T-cell (primary cell): Measurements from ENCODE around the gene MTOR. TPM values are rescaled to one million over a fixed set of nuclear protein-coding genes. Genes with fewer than 3 reads are reported as not detected.
"Not testable (repeated sequence)": the region's sequence is repeated elsewhere in the genome, so short reads cannot be mapped to it uniquely, and the experiment has no call there.

Experiments
- ATAC-seq, 4 experiments: fragments of 200-7000 bp in 3 of 4; fragments of 150-1000 bp in 1 of 4; cut with Tn5 transposase; replicated peaks in 1 of 4; 1 replicate in 3 of 4; 2 replicates in 1 of 4; pipeline ENCODE4 v1.10.0; 2021; ENCODE audit warnings: moderate library complexity in 3 of 4, mild to moderate bottlenecking in 2 of 4, moderate number of reproducible peaks in 1 of 4
- CTCF ChIA-PET, 2 donors: fragments of 300-600 bp; sonication (Branson Sonifier 250); formaldehyde crosslinking; loops; one replicate each; lab custom pipeline; 2022; ENCODE audit warnings: antibody characterized with exemption in 2 of 2; lab: Charles Lee
- POLR2A ChIA-PET, 2 donors: fragments of 300-600 bp; sonication (Branson Sonifier 250); formaldehyde crosslinking; loops; one replicate each; lab custom pipeline; 2022; ENCODE audit warnings: antibody characterized with exemption in 2 of 2; lab: Charles Lee
- DNase-seq, 35 experiments: peaks; one replicate each; pipeline versions ENCODE4 v3.0.0 to v3.0.0-alpha.2; 2013 to 2023
- H3K27ac ChIP-seq: one replicate; pipeline ENCODE4 v1.5.1; 2013; ENCODE audit warnings: low read length
- H3K27me3 ChIP-seq, 2 experiments: replicated peaks in 1 of 2; 1 replicate in 1 of 2; 2 replicates in 1 of 2; pipeline versions ENCODE4 v1.6.1 to v1.7.0; 2013; ENCODE audit warnings: low read length in 1 of 2, mixed read lengths in 1 of 2; ENCODE audit not compliant: control insufficient read depth in 2 of 2, insufficient read depth in 2 of 2; ENCODE audit errors: extremely low read depth in 1 of 2
- H3K36me3 ChIP-seq, 2 donors: 1 replicate in 1 of 2; 2 replicates in 1 of 2; pipeline versions ENCODE4 v1.6.1 to v1.7.0; 2013; ENCODE audit warnings: low read length in 1 of 2; ENCODE audit not compliant: control insufficient read depth in 2 of 2, insufficient read depth in 1 of 2; ENCODE audit errors: extremely low read depth in 1 of 2
- H3K4me1 ChIP-seq, 2 experiments: 1 replicate in 1 of 2; 2 replicates in 1 of 2; pipeline versions ENCODE4 v1.6.1 to v1.7.0; 2013; ENCODE audit warnings: low read length in 2 of 2, mixed read lengths in 1 of 2; ENCODE audit not compliant: insufficient read depth in 2 of 2, control insufficient read depth in 1 of 2; ENCODE audit errors: extremely low read depth in 1 of 2
- H3K4me3 ChIP-seq, 2 donors: 1 replicate in 1 of 2; 2 replicates in 1 of 2; pipeline versions ENCODE4 v1.5.1 to v1.7.0; 2013; ENCODE audit warnings: mild to moderate bottlenecking in 2 of 2, low read length in 1 of 2, moderate library complexity in 1 of 2; ENCODE audit not compliant: control insufficient read depth in 1 of 2; ENCODE audit errors: extremely low read depth in 1 of 2
- H3K9me3 ChIP-seq: 2 replicates; pipeline ENCODE4 v1.7.0; 2013
- H3K27ac Mint-ChIP-seq, 2 donors: one replicate each; pipeline ENCODE4 v1.8.0; 2020 to 2021; ENCODE audit warnings: mild to moderate bottlenecking in 2 of 2, mixed read lengths in 2 of 2
- H3K27me3 Mint-ChIP-seq, 2 donors: one replicate each; pipeline ENCODE4 v1.8.0; 2021 to 2022; ENCODE audit warnings: mixed read lengths in 2 of 2
- H3K36me3 Mint-ChIP-seq: one replicate; pipeline ENCODE4 v1.8.0; 2021; ENCODE audit warnings: mixed read lengths
- H3K4me1 Mint-ChIP-seq, 3 donors: one replicate each; pipeline ENCODE4 v1.8.0; 2020 to 2022; ENCODE audit warnings: mixed read lengths in 3 of 3, mild to moderate bottlenecking in 1 of 3
- H3K4me3 Mint-ChIP-seq, 3 donors: one replicate each; pipeline ENCODE4 v1.8.0; 2020 to 2022; ENCODE audit warnings: mild to moderate bottlenecking in 3 of 3, mixed read lengths in 3 of 3, moderate library complexity in 3 of 3
- H3K9me3 Mint-ChIP-seq, 3 donors: one replicate each; pipeline ENCODE4 v1.8.0; 2020 to 2022; ENCODE audit warnings: mixed read lengths in 3 of 3
- WGBS: methylation state at CpG from one replicate; pipeline ENCODE4 v1.1.5; 2013; ENCODE audit warnings: missing lambda C conversion rate; ENCODE audit not compliant: insufficient coverage; 5-methylcytosine and 5-hydroxymethylcytosine counted together
- total RNA-seq, 35 experiments: library from RNA in 6 of 35; stranded (reverse) in 6 of 35; fragments of 120-200 nt in 1 of 35; gene quantifications; one replicate each; pipeline versions ENCODE4 v1.2.1 to v1.2.4 and lab custom pipeline; 2013 to 2026

The MTOR gene
- 10 to 100 TPM; 41.7 to 45.1 (median 43.6) TPM for total RNA-seq
- 39.9 TPM for total RNA-seq (2013)
- total RNA-seq (lab: John Stamatoyannopoulos, UW), result 107 to 193 (median 144) reads per million in 29 experiments

- ATAC-seq (peak; percentile 97 to 99 (median 98)), DNase-seq (peak; percentile 90 to 99 (median 98))
- Mint-ChIP-seq H3K27me3 (no peaks in the 10 kb centered on the region), H3K4me1 (peaks cover 14 to 28% (median 20%) of the 10 kb centered on the region in 3 donors), H3K9me3 (no peaks in the 10 kb centered on the region), H3K4me3 (peak within 1 kb of the TSS; percentile 86 to 95 (median 90)), H3K36me3 (peaks cover 9% of the 10 kb centered on the region), H3K27ac (peak within 1 kb of the TSS; percentile 88 to 91)
- Histone ChIP-seq H3K9me3 (no peaks in the 10 kb centered on the region), H3K36me3 (peaks cover 5 to 21% of the 10 kb centered on the region in 2 donors), H3K4me1 (peaks cover 8 to 24% of the 10 kb centered on the region in 2 experiments), H3K27ac (peak within 1 kb of the TSS; percentile 47), H3K4me3 (peak within 1 kb of the TSS; percentile 88 to 95), H3K27me3 (no peaks in the 10 kb centered on the region)
- POLR2A ChIA-PET, result interaction anchor here (0.6 to 1.0 kb wide), 6 partner anchors 11 to 692 kb away, joined by 3 to 6 read pairs (median 4); no protein-coding TSS in a partner anchor
- under 1% methylated on average over 46 of the region's 60 CpGs for WGBS
- CTCF ChIA-PET, result interaction anchor here in 1 of 2 donors (0.6 to 2.1 kb wide), 7 partner anchors 11 to 646 kb away, joined by 3 to 12 read pairs (median 5); no protein-coding TSS in a partner anchor
These were observed at the start of gene MTOR for GRCh38 chr1:11262171-11263049. Gene MTOR, minus strand, starts transcription at chr1:11262551. Its CDS starts 3,142 bp downstream, at chr1:11259409.

- Mint-ChIP-seq H3K27ac (no peak overlapping the region), H3K9me3 (no peaks in the 10 kb centered on the region), H3K4me3 (no peak overlapping the region), H3K36me3 (no peaks in the 10 kb centered on the region), H3K27me3 (no peaks in the 10 kb centered on the region), H3K4me1 (peaks cover 4 to 11% (median 8%) of the 10 kb centered on the region in 3 donors)
- ATAC-seq, result no peak
- no peak for DNase-seq
- WGBS, result 97% methylated on average over 4 of the region's 7 CpGs
- ChIA-PET CTCF (no interaction called here), POLR2A (no interaction called here)
- peaks cover 0 to 15% of the 10 kb centered on the region in 2 experiments for H3K27me3 ChIP-seq
- H3K27ac ChIP-seq, result no peak overlapping the region
- H3K9me3 ChIP-seq, result no peaks in the 10 kb centered on the region
- no peaks in the 10 kb centered on the region for H3K36me3 ChIP-seq
- peaks cover 0 to 4% of the 10 kb centered on the region in 2 experiments for H3K4me1 ChIP-seq
- no peak overlapping the region for H3K4me3 ChIP-seq
These were observed 47.0 kb upstream of the MTOR start for GRCh38 chr1:11309385-11309784.

GRCh38 chr1:11308699-11309224 lies 46.4 kb upstream of the MTOR start:
- Mint-ChIP-seq H3K36me3 (no peaks in the 10 kb centered on the region), H3K27me3 (no peaks in the 10 kb centered on the region), H3K4me1 (peaks cover 4 to 11% (median 8%) of the 10 kb centered on the region in 3 donors), H3K27ac (no peak overlapping the region), H3K9me3 (no peaks in the 10 kb centered on the region), H3K4me3 (no peak overlapping the region)
- H3K36me3 ChIP-seq, result no peaks in the 10 kb centered on the region
- no peak for ATAC-seq
- WGBS, result 95% methylated on average over 4 of the region's 6 CpGs
- POLR2A ChIA-PET, result no interaction called here
- CTCF ChIA-PET, result no interaction called here
- H3K4me1 ChIP-seq, result peaks cover 0 to 4% of the 10 kb centered on the region in 2 experiments
- no peak for DNase-seq
- no peaks in the 10 kb centered on the region for H3K9me3 ChIP-seq
- H3K27ac ChIP-seq, result no peak overlapping the region
- H3K4me3 ChIP-seq, result no peak overlapping the region
- H3K27me3 ChIP-seq, result peaks cover 0 to 14% of the 10 kb centered on the region in 2 experiments

- Histone ChIP-seq H3K27ac (no peak overlapping the region), H3K27me3 (peaks cover 0 to 14% of the 10 kb centered on the region in 2 experiments), H3K36me3 (no peaks in the 10 kb centered on the region), H3K4me3 (no peak overlapping the region), H3K9me3 (no peaks in the 10 kb centered on the region), H3K4me1 (peaks cover 0 to 4% of the 10 kb centered on the region in 2 experiments)
- H3K27me3 Mint-ChIP-seq, result no peaks in the 10 kb centered on the region
- no peak overlapping the region for H3K4me3 Mint-ChIP-seq
- H3K36me3 Mint-ChIP-seq, result no peaks in the 10 kb centered on the region
- DNase-seq, result no peak
- no peaks in the 10 kb centered on the region for H3K9me3 Mint-ChIP-seq
- no peak for ATAC-seq
- peaks cover 4 to 11% (median 8%) of the 10 kb centered on the region in 3 donors for H3K4me1 Mint-ChIP-seq
- no CpG with 5 or more reads among the region's 3 CpGs for WGBS
- CTCF ChIA-PET, result no interaction called here
- POLR2A ChIA-PET, result interaction anchor here in 1 of 2 donors (0.7 kb wide), 1 partner anchor 479 kb away, joined by 5 read pairs; no protein-coding TSS in a partner anchor
- no peak overlapping the region for H3K27ac Mint-ChIP-seq
These were observed 45.5 kb upstream of the MTOR start for GRCh38 chr1:11307852-11308251.

GRCh38 chr1:11305516-11305915 lies 43.2 kb upstream of the MTOR start:
- H3K4me1 ChIP-seq, ATAC-seq, H3K27me3 Mint-ChIP-seq, H3K4me3 ChIP-seq, CTCF ChIA-PET, H3K36me3 ChIP-seq, H3K36me3 Mint-ChIP-seq, POLR2A ChIA-PET, H3K4me1 Mint-ChIP-seq, H3K9me3 Mint-ChIP-seq, H3K9me3 ChIP-seq, H3K4me3 Mint-ChIP-seq, H3K27ac Mint-ChIP-seq, H3K27me3 ChIP-seq, DNase-seq, H3K27ac ChIP-seq: not testable (repeated sequence)
- WGBS, result 89% methylated on average over 10 of the region's 29 CpGs

GRCh38 chr1:11302366-11302765 lies 40.0 kb upstream of the MTOR start:
- H3K27ac ChIP-seq, result no peak overlapping the region
- ChIA-PET POLR2A (no interaction called here), CTCF (interaction anchor here in 1 of 2 donors (0.6 kb wide), 1 partner anchor 19 kb away, joined by 3 read pairs; no protein-coding TSS in a partner anchor)
- H3K36me3 ChIP-seq, result no peaks in the 10 kb centered on the region
- H3K27me3 ChIP-seq, result peaks cover 0 to 2% of the 10 kb centered on the region in 2 experiments
- ATAC-seq (no peak), DNase-seq (no peak)
- H3K9me3 Mint-ChIP-seq, result no peaks in the 10 kb centered on the region
- no peaks in the 10 kb centered on the region for H3K9me3 ChIP-seq
- H3K4me3 ChIP-seq, result no peak overlapping the region
- no peak overlapping the region for H3K27ac Mint-ChIP-seq
- H3K27me3 Mint-ChIP-seq, result no peaks in the 10 kb centered on the region
- no peaks in the 10 kb centered on the region for H3K36me3 Mint-ChIP-seq
- H3K4me1 Mint-ChIP-seq, result peaks cover 8 to 13% (median 11%) of the 10 kb centered on the region in 3 donors
- H3K4me3 Mint-ChIP-seq, result no peak overlapping the region
- WGBS, result 40% methylated on average over 1 of the region's 2 CpGs
- H3K4me1 ChIP-seq, result no peaks in the 10 kb centered on the region
